GM20000 (cell line): ENCODE measurements around the gene LMOD3.

Source experiments
- DNase-seq: peaks from one replicate; pipeline ENCODE4 v3.0.0; 2012; ENCODE audit warnings: low spot score
- TF ChIP-seq, protein P1 (sequence below): IDR thresholded peaks from 2 replicates; pipeline ENCODE4 v1.5.1; 2012; ENCODE audit warnings: mild to moderate bottlenecking, control low read depth; ENCODE audit errors: extremely low read depth, missing control alignments

Gene LMOD3

DNA sequence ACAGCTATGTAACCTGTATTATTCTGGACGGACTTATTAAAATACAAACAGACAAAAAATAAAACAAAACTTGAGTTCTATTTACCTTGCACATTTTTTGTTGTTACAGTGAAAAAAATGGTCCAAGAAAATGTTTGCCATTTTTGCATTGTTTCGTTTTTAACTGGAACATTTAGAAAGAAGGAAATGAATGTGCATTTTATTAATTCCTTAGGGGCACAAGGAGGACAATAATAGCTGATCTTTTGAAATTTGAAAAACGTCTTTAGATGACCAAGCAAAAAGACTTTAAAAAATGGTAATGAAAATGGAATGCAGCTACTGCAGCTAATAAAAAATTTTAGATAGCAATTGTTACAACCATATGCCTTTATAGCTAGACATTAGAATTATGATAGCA lies 17.1 kb downstream of the LMOD3 start:
- TF ChIP-seq, protein P1, sequence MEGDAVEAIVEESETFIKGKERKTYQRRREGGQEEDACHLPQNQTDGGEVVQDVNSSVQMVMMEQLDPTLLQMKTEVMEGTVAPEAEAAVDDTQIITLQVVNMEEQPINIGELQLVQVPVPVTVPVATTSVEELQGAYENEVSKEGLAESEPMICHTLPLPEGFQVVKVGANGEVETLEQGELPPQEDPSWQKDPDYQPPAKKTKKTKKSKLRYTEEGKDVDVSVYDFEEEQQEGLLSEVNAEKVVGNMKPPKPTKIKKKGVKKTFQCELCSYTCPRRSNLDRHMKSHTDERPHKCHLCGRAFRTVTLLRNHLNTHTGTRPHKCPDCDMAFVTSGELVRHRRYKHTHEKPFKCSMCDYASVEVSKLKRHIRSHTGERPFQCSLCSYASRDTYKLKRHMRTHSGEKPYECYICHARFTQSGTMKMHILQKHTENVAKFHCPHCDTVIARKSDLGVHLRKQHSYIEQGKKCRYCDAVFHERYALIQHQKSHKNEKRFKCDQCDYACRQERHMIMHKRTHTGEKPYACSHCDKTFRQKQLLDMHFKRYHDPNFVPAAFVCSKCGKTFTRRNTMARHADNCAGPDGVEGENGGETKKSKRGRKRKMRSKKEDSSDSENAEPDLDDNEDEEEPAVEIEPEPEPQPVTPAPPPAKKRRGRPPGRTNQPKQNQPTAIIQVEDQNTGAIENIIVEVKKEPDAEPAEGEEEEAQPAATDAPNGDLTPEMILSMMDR, result no peak
- DNase-seq, result no peak

DNA sequence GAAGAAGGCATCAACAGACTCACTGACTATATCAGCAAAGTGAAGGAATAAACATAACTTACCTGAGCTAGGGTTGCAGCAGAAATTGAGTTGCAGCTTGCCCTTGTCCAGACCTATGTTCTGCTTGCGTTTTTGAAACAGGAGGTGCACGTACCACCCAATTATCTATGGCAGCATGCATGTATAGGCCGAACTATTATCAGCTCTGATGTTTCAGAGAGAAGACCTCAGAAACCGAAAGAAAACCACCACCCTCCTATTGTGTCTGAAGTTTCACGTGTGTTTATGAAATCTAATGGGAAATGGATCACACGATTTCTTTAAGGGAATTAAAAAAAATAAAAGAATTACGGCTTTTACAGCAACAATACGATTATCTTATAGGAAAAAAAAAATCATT lies 17.8 kb downstream of the LMOD3 start:
- TF ChIP-seq, protein P1, result no peak
- DNase-seq, result no peak

DNA sequence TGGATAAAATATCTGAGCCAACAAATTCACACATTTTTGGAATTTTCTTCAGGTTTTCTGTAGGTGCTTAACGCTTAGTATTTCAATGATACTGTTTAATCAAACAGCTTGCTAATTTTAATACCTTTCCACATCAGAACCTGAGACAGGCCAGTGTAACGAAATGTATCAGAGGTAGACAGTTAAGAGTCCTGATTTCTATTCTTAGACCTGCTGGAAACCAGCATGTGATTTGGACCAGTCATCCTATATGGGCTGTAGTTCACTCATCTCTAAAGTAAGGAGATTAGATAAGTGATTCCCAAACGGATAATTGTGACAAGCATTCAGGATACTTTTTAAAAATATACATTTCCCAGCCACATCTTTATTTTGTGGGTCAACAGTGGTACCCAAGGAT lies 19.3 kb downstream of the LMOD3 start:
- no peak for DNase-seq
- TF ChIP-seq, protein P1, result no peak

DNA sequence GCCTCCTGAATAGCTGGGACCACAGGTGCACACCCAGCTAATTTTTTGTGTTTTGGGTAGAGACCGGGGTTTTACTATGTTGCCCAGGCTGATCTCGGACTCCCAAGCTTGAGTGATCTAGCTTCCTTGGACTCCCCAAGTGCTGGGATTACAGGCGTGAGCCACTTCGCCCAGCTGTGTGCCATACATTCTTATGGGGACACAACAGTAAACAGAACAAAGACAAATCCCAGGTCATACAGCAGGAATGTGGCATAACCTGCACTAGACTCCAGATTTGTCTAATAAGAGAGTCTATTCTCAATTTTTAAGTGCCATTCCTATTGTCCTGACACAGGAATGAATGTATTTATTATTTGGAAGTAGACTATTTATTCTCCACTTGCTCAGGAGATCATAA lies 20.0 kb downstream of the LMOD3 start:
- DNase-seq, result no peak
- TF ChIP-seq, protein P1, result no peak

DNA sequence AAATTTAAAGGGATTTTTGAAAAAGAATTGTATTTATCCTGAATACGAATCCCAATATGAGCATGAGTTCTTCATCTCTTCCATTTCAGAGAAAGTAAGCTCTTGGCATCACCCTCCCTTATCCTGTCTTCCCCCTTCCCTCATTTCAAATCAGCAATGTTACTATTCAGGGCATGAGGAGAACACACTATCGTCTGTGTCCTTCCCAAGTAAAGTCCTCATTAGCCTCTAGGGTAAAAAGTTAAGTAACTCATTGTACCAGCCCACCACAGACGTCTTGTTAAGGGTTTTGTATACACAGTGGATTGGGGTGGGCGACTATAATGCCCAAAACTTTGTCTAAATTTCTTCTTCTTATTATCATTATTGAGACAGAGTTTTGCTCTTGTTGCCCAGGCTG lies 22.8 kb downstream of the LMOD3 start:
- no peak for DNase-seq
- TF ChIP-seq, protein P1, result no peak

DNA sequence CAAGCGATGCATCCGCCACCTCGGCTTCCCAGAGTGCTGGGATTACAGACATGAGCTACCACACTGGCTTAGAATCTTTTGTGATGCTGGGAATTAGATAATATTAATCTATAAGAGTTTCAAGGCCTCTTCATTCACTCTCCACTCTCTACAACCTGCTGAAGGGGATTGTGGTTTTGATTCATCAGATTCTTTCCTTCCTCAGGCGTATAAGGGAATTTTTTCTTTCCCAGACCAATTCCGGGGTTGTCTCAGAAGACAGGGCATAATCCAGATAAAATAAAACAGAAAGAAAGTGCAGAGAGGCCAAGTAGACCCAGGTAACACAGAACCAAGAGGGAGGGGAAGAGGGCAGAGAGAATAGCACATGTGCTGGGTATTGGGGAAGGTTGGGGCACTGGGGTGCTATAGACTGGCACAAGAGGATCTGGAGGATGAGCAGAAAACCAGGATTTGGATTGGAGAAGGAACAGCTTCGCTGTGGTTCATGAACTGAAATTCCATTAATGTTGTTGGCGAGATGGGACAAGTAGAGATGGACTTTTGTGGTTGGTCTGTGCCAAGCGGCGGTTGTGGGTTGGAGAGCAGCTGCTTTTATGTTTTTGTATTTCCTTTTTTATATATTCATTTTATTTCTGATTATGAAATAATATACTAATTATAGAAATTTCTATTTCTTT lies 24.8 kb downstream of the LMOD3 start:
- TF ChIP-seq, protein P1, result no peak
- DNase-seq, result no peak

DNA sequence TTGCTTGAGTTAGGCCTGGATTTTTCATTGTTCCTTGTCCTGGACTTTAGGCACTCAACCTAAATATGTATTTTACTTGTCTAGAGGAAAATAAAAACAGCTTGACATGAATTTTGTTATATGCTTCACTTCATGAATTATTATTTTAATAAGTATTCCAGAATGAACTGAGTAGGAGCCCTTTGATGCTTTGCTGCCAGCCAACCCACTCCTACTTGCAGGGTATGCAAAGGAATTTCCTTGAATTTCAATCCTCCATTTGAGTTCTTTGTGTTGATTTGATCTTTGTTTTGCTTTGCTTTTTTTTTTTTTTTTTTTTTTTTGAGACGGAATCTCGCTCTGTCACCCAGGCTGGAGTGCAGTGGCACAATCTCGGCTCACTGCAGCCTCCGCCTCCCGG lies 26.1 kb downstream of the LMOD3 start:
- TF ChIP-seq, protein P1, result no peak
- DNase-seq, result no peak
